IMR-90 (cell line): Measurements from ENCODE around the gene COL18A1. TPM values are rescaled to one million over a fixed set of nuclear protein-coding genes. Genes with fewer than 3 reads are reported as not detected.

Experiments used
- ATAC-seq: fragments of 200-7000 bp; cut with Tn5 transposase; 2 replicates; pipeline ENCODE4 v1.9.1; 2020; ENCODE audit warnings: low read depth, mild to moderate bottlenecking, moderate library complexity
- BruUV-seq: library from RNA; stranded (reverse); fragments of 400-500 nt; replicated peaks from 2 replicates; lab custom pipeline; 2021; lab: Mats Ljungman, UMichigan
- CTCF ChIA-PET: fragments of 300-600 bp; formaldehyde crosslinking; extraction: SDS; loops from one replicate; lab custom pipeline; 2021; ENCODE audit warnings: antibody characterized with exemption; lab: Yijun Ruan, JAX
- POLR2A ChIA-PET: fragments of 300-600 bp; sonication (Branson Sonifier 250); formaldehyde crosslinking; loops from one replicate; lab custom pipeline; 2022; ENCODE audit warnings: antibody characterized with exemption; ENCODE audit not compliant: unreplicated experiment; lab: Charles Lee
- DNase-seq: peaks from one replicate; pipeline ENCODE4 v3.0.0; 2013
- H2AFZ ChIP-seq: replicated peaks from 2 replicates; pipeline ENCODE3; 2013; ENCODE audit warnings: low read length, mild to moderate bottlenecking; ENCODE audit not compliant: poor library complexity
- H2AK5ac ChIP-seq: 2 replicates; pipeline ENCODE4 v1.6.1; 2013; ENCODE audit warnings: low read depth, low read length, inconsistent platforms
- H2AK9ac ChIP-seq: replicated peaks from 2 replicates; pipeline ENCODE3; 2013; ENCODE audit warnings: mild to moderate bottlenecking, low read depth, low read length, moderate library complexity; ENCODE audit not compliant: poor library complexity
- H2BK120ac ChIP-seq: 2 replicates; pipeline ENCODE4 v1.6.1; 2013; ENCODE audit warnings: low read depth, low read length, inconsistent platforms
- H2BK15ac ChIP-seq: 3 replicates; pipeline ENCODE4 v1.6.1; 2013; ENCODE audit warnings: low read depth, low read length, inconsistent platforms
- H2BK20ac ChIP-seq: 2 replicates; pipeline ENCODE4 v1.6.1; 2013; ENCODE audit warnings: low read depth, mild to moderate bottlenecking, inconsistent platforms, low read length, moderate library complexity
- H2BK5ac ChIP-seq: 2 replicates; pipeline ENCODE4 v1.6.1; 2013; ENCODE audit warnings: mild to moderate bottlenecking, low read depth, low read length, inconsistent platforms; ENCODE audit not compliant: poor library complexity, severe bottlenecking
- H3K14ac ChIP-seq: replicated peaks from 2 replicates; pipeline ENCODE4 v1.6.1; 2013; ENCODE audit warnings: low read depth, low read length, inconsistent platforms
- H3K18ac ChIP-seq: 2 replicates; pipeline ENCODE4 v1.6.1; 2013; ENCODE audit warnings: low read depth, low read length, control low read depth
- H3K23ac ChIP-seq: 2 replicates; pipeline ENCODE4 v1.6.1; 2013; ENCODE audit warnings: low read depth, low read length, inconsistent platforms
- H3K27ac ChIP-seq: 2 replicates; pipeline ENCODE4 v1.5.1; 2013; ENCODE audit warnings: mild to moderate bottlenecking, control low read depth, low read length; ENCODE audit not compliant: insufficient read depth
- H3K27me3 ChIP-seq: 2 replicates; pipeline ENCODE4 v1.6.1; 2013; ENCODE audit warnings: low read length; ENCODE audit not compliant: control insufficient read depth, insufficient read depth
- H3K36me3 ChIP-seq: 2 replicates; pipeline ENCODE4 v1.6.1; 2013; ENCODE audit warnings: low read length, mixed read lengths; ENCODE audit not compliant: control insufficient read depth, insufficient read depth
- H3K4ac ChIP-seq: 2 replicates; pipeline ENCODE4 v1.6.1; 2013; ENCODE audit warnings: low read depth, low read length, inconsistent platforms
- H3K4me1 ChIP-seq: 2 replicates; pipeline ENCODE4 v1.6.1; 2013; ENCODE audit warnings: low read length, mixed read lengths; ENCODE audit not compliant: control insufficient read depth, insufficient read depth
- H3K4me2 ChIP-seq: 2 replicates; pipeline ENCODE4 v1.6.1; 2013; ENCODE audit warnings: low read depth, mild to moderate bottlenecking, control low read depth, low read length, moderate library complexity
- H3K4me3 ChIP-seq: 2 replicates; pipeline ENCODE4 v1.5.1; 2013; ENCODE audit warnings: low read depth, mild to moderate bottlenecking, control low read depth, low read length, moderate library complexity; ENCODE audit not compliant: insufficient read depth
- H3K56ac ChIP-seq: 2 replicates; pipeline ENCODE4 v1.6.1; 2013; ENCODE audit warnings: low read length, inconsistent platforms; ENCODE audit not compliant: insufficient read depth; ENCODE audit errors: extremely low read depth
- H3K79me1 ChIP-seq, 2 experiments: 2 replicates each; pipeline ENCODE4 v1.6.1; 2013; ENCODE audit warnings: low read length in 2 of 2, inconsistent platforms in 1 of 2, low read depth in 1 of 2
- H3K9ac ChIP-seq: 2 replicates; pipeline ENCODE4 v1.6.1; 2013; ENCODE audit warnings: low read depth, low read length, control low read depth
- H3K9me1 ChIP-seq: 2 replicates; pipeline ENCODE4 v1.6.1; 2013; ENCODE audit warnings: low read length, inconsistent platforms; ENCODE audit not compliant: insufficient read depth
- H3K9me3 ChIP-seq: 2 replicates; pipeline ENCODE4 v1.6.1; 2013; ENCODE audit warnings: low read length; ENCODE audit not compliant: control insufficient read depth, insufficient read depth
- H4K20me1 ChIP-seq: 2 replicates; pipeline ENCODE4 v1.6.1; 2013; ENCODE audit warnings: low read length, inconsistent platforms; ENCODE audit not compliant: insufficient read depth
- H4K5ac ChIP-seq: 2 replicates; pipeline ENCODE4 v1.6.1; 2013; ENCODE audit warnings: mild to moderate bottlenecking, low read depth, low read length, control low read depth
- H4K8ac ChIP-seq, 2 experiments: 2 replicates each; pipeline ENCODE4 v1.6.1; 2013; ENCODE audit warnings: low read depth in 2 of 2, low read length in 2 of 2, control low read depth in 1 of 2, inconsistent platforms in 1 of 2
- H4K91ac ChIP-seq: 2 replicates; pipeline ENCODE4 v1.6.1; 2013; ENCODE audit warnings: low read depth, low read length, inconsistent platforms; ENCODE audit not compliant: insufficient read depth
- BHLHE40 ChIP-seq: fragments of 150-350 bp; IDR thresholded peaks from 2 replicates; pipeline ENCODE4 v1.6.1; 2016; ENCODE audit warnings: mild to moderate bottlenecking, low read depth, low read length
- CEBPB ChIP-seq: IDR thresholded peaks from 2 replicates; pipeline ENCODE4 v1.6.1; 2012; ENCODE audit warnings: low read depth, low read length, improper control_type of control experiment
- CHD1 ChIP-seq: IDR thresholded peaks from 2 replicates; pipeline ENCODE4 v1.6.1; 2012; ENCODE audit warnings: low read depth, low read length, improper control_type of control experiment
- CTCF ChIP-seq: conservative IDR thresholded peaks from 2 replicates; pipeline ENCODE4 v1.5.1; 2012; ENCODE audit warnings: mild to moderate bottlenecking, low read depth, low read length, improper control_type of control experiment
- FOS ChIP-seq: fragments of 150-350 bp; IDR thresholded peaks from 2 replicates; pipeline ENCODE4 v1.6.1; 2016; ENCODE audit warnings: low read depth, low read length
- MAFK ChIP-seq: IDR thresholded peaks from 2 replicates; pipeline ENCODE4 v1.6.1; 2012; ENCODE audit warnings: low read depth, low read length, improper control_type of control experiment
- MXI1 ChIP-seq: IDR thresholded peaks from 2 replicates; pipeline ENCODE4 v1.6.1; 2012; ENCODE audit warnings: low read depth, mild to moderate bottlenecking, low read length, moderate library complexity, borderline replicate concordance
- POLR2A ChIP-seq: IDR thresholded peaks from 2 replicates; pipeline ENCODE4 v1.6.1; 2012; ENCODE audit warnings: mild to moderate bottlenecking, low read depth, low read length
- RAD21 ChIP-seq: IDR thresholded peaks from 2 replicates; pipeline ENCODE4 v1.6.1; 2012; ENCODE audit warnings: low read length, improper control_type of control experiment
- RFX5 ChIP-seq: IDR thresholded peaks from 2 replicates; pipeline ENCODE4 v1.8.0; 2012; ENCODE audit warnings: low read depth, mild to moderate bottlenecking, low read length, moderate library complexity
- USF2 ChIP-seq: fragments of 150-350 bp; IDR thresholded peaks from 2 replicates; pipeline ENCODE4 v1.6.1; 2017; ENCODE audit warnings: mild to moderate bottlenecking, antibody characterized with exemption, low read length, low read depth
- WGBS, 2 experiments: methylation state at CpG; one replicate each; pipeline versions ENCODE4 v1.1.5 to v1.1.7; 2013; ENCODE audit warnings: missing lambda C conversion rate in 2 of 2; ENCODE audit not compliant: insufficient read length in 1 of 2; ENCODE audit errors: extremely low coverage in 2 of 2; 5-methylcytosine and 5-hydroxymethylcytosine counted together
- dilution Hi-C: fragments of 300-500 bp; cut with HindIII; formaldehyde crosslinking; loops from one replicate; pipeline ENCODE4 v1.14.3; 2018; ENCODE audit warnings: low sequenced_read_pairs; ENCODE audit not compliant: unreplicated experiment
- in situ Hi-C: fragments of 300-500 bp; cut with MboI; formaldehyde crosslinking; loops from 3 replicates; pipeline ENCODE4 v1.14.3; 2019; ENCODE audit warnings: low sequenced_read_pairs, inconsistent platforms, mixed read lengths
- intact Hi-C: fragments of 100-400 bp; cut with micrococcal nuclease; formaldehyde crosslinking; loops from 2 replicates; pipeline ENCODE4 v1.10.0; 2022
- polyA plus RNA-seq, 3 experiments: library from polyadenylated mRNA; depleted of rRNA; stranded (reverse); fragments of >200 nt; gene quantifications; 2 replicates each; pipeline ENCODE4 v1.2.3, GENCODE V29; 2012; ENCODE audit warnings: low replicate concordance in 1 of 3
- total RNA-seq: library from RNA; depleted of rRNA; stranded (reverse); fragments of >200 nt; gene quantifications from 2 replicates; pipeline ENCODE4 v1.2.3, GENCODE V29; 2012

COL18A1 gene
- total and polyA plus RNA-seq, 2 of the 4 experiments (the other 2 are of a cell fraction) = 4.3 to 46.7 TPM

GRCh38 chr21:45414396-45415187 is 9.6 kb downstream of the COL18A1 start:
- peaks cover 8% of the 10 kb centered on the region; the same call in 1 of the 2 replicates for H3K36me3 ChIP-seq
- no peak overlapping the region for H3K4me2 ChIP-seq
- BruUV-seq = no TSS peak
- no peak overlapping the region for H2BK120ac ChIP-seq
- in situ Hi-C loops = no loop called here
- H3K79me1 ChIP-seq = peaks cover 14 to 90% of the 10 kb centered on the region in 2 experiments
- no peak overlapping the region for H3K56ac ChIP-seq
- no peak overlapping the region for H3K4ac ChIP-seq
- DNase-seq (no peak), ATAC-seq (no peak)
- H4K20me1 ChIP-seq = peaks cover 99% of the 10 kb centered on the region
- intact Hi-C loops = no loop called here
- H2BK5ac ChIP-seq = no peak overlapping the region
- H3K4me1 ChIP-seq = peaks cover 8% of the 10 kb centered on the region; the same call in 1 of the 2 replicates
- no peak overlapping the region for H4K91ac ChIP-seq
- H3K23ac ChIP-seq = no peak overlapping the region
- H2BK20ac ChIP-seq = no peak overlapping the region
- TF ChIP-seq POLR2A (no peak), FOS (no peak), CTCF (no peak), CHD1 (no peak), RAD21 (no peak), USF2 (no peak), RFX5 (no peak), BHLHE40 (no peak), CEBPB (no peak), MXI1 (no peak), MAFK (no peak)
- H3K14ac ChIP-seq = no peak overlapping the region
- H3K4me3 ChIP-seq = no peak overlapping the region
- no peak overlapping the region for H4K5ac ChIP-seq
- H3K18ac ChIP-seq = no peak overlapping the region
- peaks cover 8% of the 10 kb centered on the region for H3K9me1 ChIP-seq
- POLR2A ChIA-PET = no interaction called here
- CTCF ChIA-PET = no interaction called here
- no peak overlapping the region for H2AK5ac ChIP-seq
- H2AFZ ChIP-seq = no peak overlapping the region
- no peak overlapping the region for H2BK15ac ChIP-seq
- dilution Hi-C loops = no loop called here
- no peaks in the 10 kb centered on the region for H3K9me3 ChIP-seq
- no peak overlapping the region for H4K8ac ChIP-seq
- WGBS, 2 experiments = 100% methylated on average over 3 of the region's 25 CpGs; no CpG with 5 or more reads in 1 of the 2 experiments
- H3K27ac ChIP-seq = no peak overlapping the region
- H2AK9ac ChIP-seq = no peak overlapping the region
- H3K9ac ChIP-seq = no peak overlapping the region
- no peaks in the 10 kb centered on the region for H3K27me3 ChIP-seq
